H9 (cell line): ENCODE data around the gene TIMM10. TPM values are rescaled to one million over a fixed set of nuclear protein-coding genes. Genes with fewer than 3 reads are reported as not detected.

Experiments
- DNase-seq: peaks from one replicate; pipeline ENCODE4 v3.0.0-alpha.2; 2017
- H2AFZ ChIP-seq: one replicate; pipeline ENCODE4 v1.6.1; 2013; ENCODE audit warnings: mild to moderate bottlenecking, low read length, control low read depth, moderate library complexity
- H2AK5ac ChIP-seq: 2 replicates; pipeline ENCODE4 v1.6.1; 2013; ENCODE audit warnings: low read length, control low read depth, mixed read lengths; ENCODE audit not compliant: insufficient read length
- H2BK120ac ChIP-seq: one replicate; pipeline ENCODE4 v1.6.1; 2013; ENCODE audit warnings: low read depth, mild to moderate bottlenecking, low read length, control low read depth, inconsistent platforms; ENCODE audit not compliant: poor library complexity, severe bottlenecking
- H2BK12ac ChIP-seq: 2 replicates; pipeline ENCODE4 v1.6.1; 2013; ENCODE audit warnings: low read length, control low read depth, mixed read lengths, low read depth; ENCODE audit not compliant: insufficient read length
- H2BK15ac ChIP-seq: 2 replicates; pipeline ENCODE4 v1.6.1; 2013; ENCODE audit warnings: low read depth, low read length, control low read depth
- H2BK20ac ChIP-seq: one replicate; pipeline ENCODE4 v1.6.1; 2013; ENCODE audit warnings: low read depth, mild to moderate bottlenecking, low read length, control low read depth, inconsistent platforms; ENCODE audit not compliant: poor library complexity, severe bottlenecking
- H2BK5ac ChIP-seq: 2 replicates; pipeline ENCODE4 v1.6.1; 2013; ENCODE audit warnings: low read length, control low read depth, mixed read lengths; ENCODE audit not compliant: insufficient read length
- H3K14ac ChIP-seq: 2 replicates; pipeline ENCODE4 v1.6.1; 2013; ENCODE audit warnings: low read length, control low read depth; ENCODE audit not compliant: insufficient read depth
- H3K18ac ChIP-seq: 2 replicates; pipeline ENCODE4 v1.6.1; 2013; ENCODE audit warnings: low read depth, mild to moderate bottlenecking, mixed read lengths, low read length, control low read depth; ENCODE audit not compliant: insufficient read length
- H3K23ac ChIP-seq: 2 replicates; pipeline ENCODE4 v1.6.1; 2013; ENCODE audit warnings: low read length, control low read depth, mixed read lengths, low read depth; ENCODE audit not compliant: insufficient read length
- H3K23me2 ChIP-seq: 2 replicates; pipeline ENCODE4 v1.6.1; 2013; ENCODE audit warnings: low read depth, mild to moderate bottlenecking, mixed read lengths, low read length, control low read depth; ENCODE audit not compliant: insufficient read length, poor library complexity, severe bottlenecking
- H3K27ac ChIP-seq: 2 replicates; pipeline ENCODE4 v1.5.1; 2013; ENCODE audit warnings: low read length, control low read depth, mixed read lengths, low read depth; ENCODE audit not compliant: insufficient read length
- H3K27me3 ChIP-seq: 2 replicates; pipeline ENCODE4 v1.6.1; 2013; ENCODE audit warnings: low read length, control low read depth, inconsistent platforms; ENCODE audit not compliant: insufficient read depth
- H3K4ac ChIP-seq: 2 replicates; pipeline ENCODE4 v1.6.1; 2013; ENCODE audit warnings: low read depth, mild to moderate bottlenecking, control low read depth, inconsistent platforms, low read length, moderate library complexity
- H3K4me1 ChIP-seq: 2 replicates; pipeline ENCODE4 v1.6.1; 2013; ENCODE audit warnings: low read length, control low read depth, inconsistent platforms; ENCODE audit not compliant: insufficient read depth
- H3K4me2 ChIP-seq: 2 replicates; pipeline ENCODE4 v1.6.1; 2013; ENCODE audit warnings: low read length, control low read depth, mixed read lengths; ENCODE audit not compliant: insufficient read length, insufficient read depth
- H3K56ac ChIP-seq: 2 replicates; pipeline ENCODE4 v1.6.1; 2013; ENCODE audit warnings: low read depth, mild to moderate bottlenecking, mixed read lengths, low read length, control low read depth; ENCODE audit not compliant: insufficient read length
- H3K79me1 ChIP-seq: 2 replicates; pipeline ENCODE4 v1.6.1; 2013; ENCODE audit warnings: low read depth, mild to moderate bottlenecking, moderate library complexity, low read length, control low read depth, inconsistent platforms; ENCODE audit not compliant: insufficient read depth, poor library complexity, severe bottlenecking
- H3K79me2 ChIP-seq: 2 replicates; pipeline ENCODE4 v1.6.1; 2013; ENCODE audit warnings: low read length, control low read depth, inconsistent platforms; ENCODE audit not compliant: insufficient read depth
- H3K9ac ChIP-seq: 2 replicates; pipeline ENCODE4 v1.6.1; 2013; ENCODE audit warnings: low read length, control low read depth, mixed read lengths; ENCODE audit not compliant: insufficient read length; ENCODE audit errors: extremely low read depth
- H3K9me3 ChIP-seq: one replicate; pipeline ENCODE4 v1.6.1; 2013; ENCODE audit warnings: low read depth, low read length, inconsistent platforms; ENCODE audit not compliant: control insufficient read depth
- H3T11ph ChIP-seq: one replicate; pipeline ENCODE4 v1.6.1; 2013; ENCODE audit warnings: mild to moderate bottlenecking, low read length, control low read depth, inconsistent platforms
- H4K20me1 ChIP-seq: one replicate; pipeline ENCODE4 v1.6.1; 2013; ENCODE audit not compliant: control insufficient read depth, insufficient read length, insufficient read depth
- H4K5ac ChIP-seq: 2 replicates; pipeline ENCODE4 v1.6.1; 2013; ENCODE audit warnings: low read depth, mild to moderate bottlenecking, mixed read lengths, low read length, control low read depth; ENCODE audit not compliant: insufficient read length
- H4K8ac ChIP-seq: replicated peaks from 2 replicates; pipeline ENCODE4 v1.6.1; 2013; ENCODE audit warnings: low read length, control low read depth, mixed read lengths, low read depth; ENCODE audit not compliant: insufficient read length
- H4K91ac ChIP-seq: 2 replicates; pipeline ENCODE4 v1.6.1; 2013; ENCODE audit warnings: low read depth, mild to moderate bottlenecking, moderate library complexity, mixed read lengths, low read length, control low read depth; ENCODE audit not compliant: insufficient read length
- H3K27ac Mint-ChIP-seq, 3 experiments: 2 replicates in 2 of 3; 3 replicates in 1 of 3; pipeline ENCODE4 v1.8.0; 2020 to 2021; ENCODE audit warnings: mixed read lengths in 3 of 3, mild to moderate bottlenecking in 1 of 3, moderate library complexity in 1 of 3
- H3K27me3 Mint-ChIP-seq: 2 replicates; pipeline ENCODE4 v1.8.0; 2021; ENCODE audit warnings: low read depth, mild to moderate bottlenecking, moderate library complexity, mixed read lengths
- H3K36me3 Mint-ChIP-seq, 3 experiments: 2 replicates in 2 of 3; 3 replicates in 1 of 3; pipeline ENCODE4 v1.8.0; 2020 to 2021; ENCODE audit warnings: low read depth in 3 of 3, mixed read lengths in 3 of 3; ENCODE audit not compliant: insufficient read depth in 1 of 3
- H3K4me1 Mint-ChIP-seq, 2 experiments: 2 replicates each; pipeline ENCODE4 v1.8.0; 2020; ENCODE audit warnings: mixed read lengths in 2 of 2
- H3K4me3 Mint-ChIP-seq, 2 experiments: 2 replicates in 1 of 2; 3 replicates in 1 of 2; pipeline ENCODE4 v1.8.0; 2020 to 2021; ENCODE audit warnings: mild to moderate bottlenecking in 2 of 2, mixed read lengths in 2 of 2, moderate library complexity in 1 of 2
- H3K9me3 Mint-ChIP-seq, 2 experiments: 2 replicates in 1 of 2; 3 replicates in 1 of 2; pipeline ENCODE4 v1.8.0; 2020; ENCODE audit warnings: mild to moderate bottlenecking in 2 of 2, mixed read lengths in 2 of 2, moderate library complexity in 1 of 2
- WGBS: extraction: QIAGEN DNeasy Blood & Tissue Kit; methylation state at CpG from one replicate; pipeline ENCODE4 v1.1.7; 2013; ENCODE audit warnings: missing lambda C conversion rate, low lambda C conversion rate, mixed read lengths; ENCODE audit not compliant: insufficient read length; ENCODE audit errors: extremely low coverage; 5-methylcytosine and 5-hydroxymethylcytosine counted together
- total RNA-seq: library from RNA; stranded (reverse); gene quantifications from 2 replicates; pipeline ENCODE4 v1.2.1, GENCODE V29; 2021
- TF ChIP-seq, protein P1 (sequence below): fragments of 200-600 bp; sonication (generic); conservative IDR thresholded peaks from 3 replicates; pipeline ENCODE4 v1.8.0; 2021; ENCODE audit warnings: antibody characterized with exemption, mild to moderate bottlenecking

The TIMM10 gene
- total RNA-seq, 1 experiment from 2014 or later, result 130 TPM

DNA sequence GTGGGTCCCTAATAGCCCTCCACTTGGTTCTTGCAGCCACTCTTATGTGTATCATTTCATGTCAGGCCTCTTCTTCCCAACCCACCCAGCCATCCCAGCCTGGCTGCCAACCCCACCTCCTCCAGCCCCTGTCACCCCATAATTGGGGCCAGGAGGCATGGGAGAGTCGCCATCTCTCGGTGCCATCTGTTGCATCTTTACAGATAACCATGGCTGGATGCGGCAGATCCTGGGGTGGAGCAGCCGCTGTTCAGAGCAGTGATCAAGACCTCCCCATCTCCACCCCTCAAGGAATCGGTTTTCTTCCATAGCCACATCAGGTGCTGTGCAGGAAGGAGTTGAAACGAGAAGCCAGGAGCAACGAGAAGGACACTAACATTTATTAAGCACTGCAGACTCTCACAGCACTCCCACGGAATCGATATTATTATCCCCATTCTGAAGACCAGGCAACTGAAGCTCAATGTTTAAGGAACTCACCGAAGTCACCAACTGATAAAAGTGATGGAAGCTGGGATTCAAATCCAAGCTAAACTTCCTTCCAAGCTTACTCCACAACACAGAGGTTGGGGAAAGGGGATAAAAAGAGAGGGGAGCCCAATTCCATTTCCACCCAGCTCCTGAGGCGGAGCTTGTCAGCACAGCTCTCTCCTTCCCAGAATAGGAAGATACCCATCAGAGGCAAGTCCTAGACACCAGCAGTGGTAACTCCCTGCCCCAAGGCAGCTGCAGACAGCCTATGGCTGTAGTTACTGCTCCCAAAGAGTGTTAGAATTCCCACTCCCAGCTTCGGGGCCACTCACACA lies 17.7 kb downstream of the TIMM10 start:
- Mint-ChIP-seq H3K27ac (no peak overlapping the region), H3K27me3 (peaks cover 47% of the 10 kb centered on the region), H3K4me1 (peaks cover 10 to 13% of the 10 kb centered on the region in 2 experiments; a peak in 2 of 4 replicates), H3K36me3 (peaks cover 0 to 4% (median 0%) of the 10 kb centered on the region in 3 experiments; a peak in 4 of 7 replicates), H3K4me3 (peak overlapping the region; percentile 90 to 98; a peak in 4 of 5 replicates), H3K9me3 (0 out of 5 replicates have a peak, but pooled peaks cover 0 to 3% of the 10 kb centered on the region in 2 experiments)
- Histone ChIP-seq H3K9ac (no peak overlapping the region), H2BK15ac (no peak overlapping the region), H4K91ac (no peak overlapping the region), H3K14ac (no peak overlapping the region), H4K5ac (no peak overlapping the region), H3K4me2 (peak overlapping the region; percentile 63), H2AK5ac (no peak overlapping the region), H3K79me2 (no peaks in the 10 kb centered on the region), H3T11ph (no peak overlapping the region), H2BK20ac (no peak overlapping the region), H2BK120ac (no peak overlapping the region), H3K23me2 (peaks cover 16% of the 10 kb centered on the region), H3K56ac (no peak overlapping the region), H3K27me3 (no peaks in the 10 kb centered on the region), H2BK5ac (no peak overlapping the region), H4K20me1 (no peaks in the 10 kb centered on the region), H4K8ac (no peak overlapping the region), H2BK12ac (no peak overlapping the region), H3K4ac (no peak overlapping the region), H3K4me1 (peaks cover 2% of the 10 kb centered on the region), H3K18ac (no peak overlapping the region), H3K27ac (no peak overlapping the region), H3K79me1 (no peaks in the 10 kb centered on the region), H3K9me3 (no peaks in the 10 kb centered on the region), H3K23ac (no peak overlapping the region), H2AFZ (no peak overlapping the region)
- DNase-seq, result no peak
- TF ChIP-seq, protein P1, sequence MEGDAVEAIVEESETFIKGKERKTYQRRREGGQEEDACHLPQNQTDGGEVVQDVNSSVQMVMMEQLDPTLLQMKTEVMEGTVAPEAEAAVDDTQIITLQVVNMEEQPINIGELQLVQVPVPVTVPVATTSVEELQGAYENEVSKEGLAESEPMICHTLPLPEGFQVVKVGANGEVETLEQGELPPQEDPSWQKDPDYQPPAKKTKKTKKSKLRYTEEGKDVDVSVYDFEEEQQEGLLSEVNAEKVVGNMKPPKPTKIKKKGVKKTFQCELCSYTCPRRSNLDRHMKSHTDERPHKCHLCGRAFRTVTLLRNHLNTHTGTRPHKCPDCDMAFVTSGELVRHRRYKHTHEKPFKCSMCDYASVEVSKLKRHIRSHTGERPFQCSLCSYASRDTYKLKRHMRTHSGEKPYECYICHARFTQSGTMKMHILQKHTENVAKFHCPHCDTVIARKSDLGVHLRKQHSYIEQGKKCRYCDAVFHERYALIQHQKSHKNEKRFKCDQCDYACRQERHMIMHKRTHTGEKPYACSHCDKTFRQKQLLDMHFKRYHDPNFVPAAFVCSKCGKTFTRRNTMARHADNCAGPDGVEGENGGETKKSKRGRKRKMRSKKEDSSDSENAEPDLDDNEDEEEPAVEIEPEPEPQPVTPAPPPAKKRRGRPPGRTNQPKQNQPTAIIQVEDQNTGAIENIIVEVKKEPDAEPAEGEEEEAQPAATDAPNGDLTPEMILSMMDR, result no peak
- no CpG with 5 or more reads among the region's 12 CpGs for WGBS
